Gastroesophageal sphincter (tissue), 4 donors: ENCODE measurements around the gene SLITRK5. TPM values are rescaled to one million over a fixed set of nuclear protein-coding genes. Genes with fewer than 3 reads are reported as not detected.

Experiments used
- ATAC-seq: fragments of 150-250 bp; one replicate; pipeline ENCODE4 v1.9.1; 2016; ENCODE audit warnings: mild to moderate bottlenecking, moderate library complexity
- H3K27ac ChIP-seq, 4 donors: fragments of 200-600 bp; sonication (generic) in 3 of 4; 1 replicate in 3 of 4; 2 replicates in 1 of 4; pipeline ENCODE4 v1.5.1; 2016 to 2019
- H3K27me3 ChIP-seq: fragments of 200-600 bp; sonication (generic); one replicate; pipeline ENCODE4 v1.5.1; 2019
- H3K36me3 ChIP-seq, 2 donors: fragments of 200-600 bp; sonication (generic); one replicate each; pipeline ENCODE4 v1.5.1; 2019; ENCODE audit warnings: control low read depth in 1 of 2
- H3K4me1 ChIP-seq, 3 donors: fragments of 200-600 bp; sonication (generic); 1 replicate in 2 of 3; 2 replicates in 1 of 3; pipeline ENCODE4 v1.5.1; 2016 to 2019; ENCODE audit warnings: control low read depth in 2 of 3
- H3K4me3 ChIP-seq, 2 donors: fragments of 200-600 bp; sonication (generic); one replicate each; pipeline ENCODE4 v1.5.1; 2019; ENCODE audit warnings: mild to moderate bottlenecking in 1 of 2, moderate library complexity in 1 of 2
- H3K9me3 ChIP-seq, 3 donors: fragments of 200-600 bp; sonication (generic); one replicate each; pipeline ENCODE4 v1.5.1; 2017 to 2019; ENCODE audit warnings: control low read depth in 2 of 3
- EP300 ChIP-seq: sonication (generic); formaldehyde crosslinking; IDR thresholded peaks from one replicate; pipeline ENCODE4 v1.6.1; 2017; ENCODE audit warnings: antibody characterized with exemption, mild to moderate bottlenecking
- POLR2A ChIP-seq, 2 donors: fragments of 450-650 bp; IDR thresholded peaks; one replicate each; pipeline ENCODE4 v1.6.1; 2017; ENCODE audit warnings: antibody characterized with exemption in 2 of 2, mild to moderate bottlenecking in 2 of 2, moderate library complexity in 1 of 2
- POLR2AphosphoS5 ChIP-seq: sonication (generic); formaldehyde crosslinking; IDR thresholded peaks from one replicate; pipeline ENCODE4 v1.6.1; 2017; ENCODE audit warnings: antibody characterized with exemption
- WGBS, 2 donors: methylation state at CpG; one replicate each; pipeline ENCODE4 v1.1.5; 2018; ENCODE audit warnings: low coverage in 1 of 2; 5-methylcytosine and 5-hydroxymethylcytosine counted together
- total RNA-seq, 4 donors: library from RNA; depleted of rRNA; stranded (reverse); fragments of >200 nt; gene quantifications; one replicate each; pipeline ENCODE4 v1.1.0, GENCODE V29; 2016
- TF ChIP-seq, protein P1 (sequence below), 4 experiments: fragments of 200-600 bp in 2 of 4; fragments of 450-650 bp in 2 of 4; sonication (generic) in 1 of 4; IDR thresholded peaks; one replicate each; pipeline ENCODE4 v1.5.1; 2017 to 2019; ENCODE audit warnings: antibody characterized with exemption in 4 of 4, mild to moderate bottlenecking in 2 of 4, moderate library complexity in 2 of 4

The SLITRK5 gene
- total RNA-seq, 4 donors from 2014 or later = 0.25 to 0.54 (median 0.41) TPM

DNA sequence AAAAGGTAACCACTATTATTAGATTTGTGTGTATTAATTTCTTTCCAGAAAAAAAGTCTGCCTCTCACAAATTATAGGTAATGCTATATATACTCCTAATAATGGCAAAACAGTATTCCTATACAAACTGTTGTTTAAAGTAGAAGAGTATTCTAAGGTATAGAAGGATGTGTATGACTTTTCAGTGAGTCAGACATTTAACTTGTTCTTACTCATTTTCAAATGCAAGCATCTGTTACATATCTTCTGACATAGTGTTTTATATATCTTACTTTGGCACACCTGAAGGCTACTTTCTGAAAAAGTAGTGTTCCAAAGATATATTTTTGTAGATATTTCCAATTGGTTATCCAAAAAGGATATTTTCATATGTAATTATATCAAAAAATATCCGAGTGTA is 3.5 kb upstream of the SLITRK5 start:
- no peak for TF ChIP-seq POLR2A (IDR thresholded peaks at IDR 0.05)
- TF ChIP-seq EP300 = no peak
- TF ChIP-seq POLR2AphosphoS5 = no peak
- TF ChIP-seq, protein P1, sequence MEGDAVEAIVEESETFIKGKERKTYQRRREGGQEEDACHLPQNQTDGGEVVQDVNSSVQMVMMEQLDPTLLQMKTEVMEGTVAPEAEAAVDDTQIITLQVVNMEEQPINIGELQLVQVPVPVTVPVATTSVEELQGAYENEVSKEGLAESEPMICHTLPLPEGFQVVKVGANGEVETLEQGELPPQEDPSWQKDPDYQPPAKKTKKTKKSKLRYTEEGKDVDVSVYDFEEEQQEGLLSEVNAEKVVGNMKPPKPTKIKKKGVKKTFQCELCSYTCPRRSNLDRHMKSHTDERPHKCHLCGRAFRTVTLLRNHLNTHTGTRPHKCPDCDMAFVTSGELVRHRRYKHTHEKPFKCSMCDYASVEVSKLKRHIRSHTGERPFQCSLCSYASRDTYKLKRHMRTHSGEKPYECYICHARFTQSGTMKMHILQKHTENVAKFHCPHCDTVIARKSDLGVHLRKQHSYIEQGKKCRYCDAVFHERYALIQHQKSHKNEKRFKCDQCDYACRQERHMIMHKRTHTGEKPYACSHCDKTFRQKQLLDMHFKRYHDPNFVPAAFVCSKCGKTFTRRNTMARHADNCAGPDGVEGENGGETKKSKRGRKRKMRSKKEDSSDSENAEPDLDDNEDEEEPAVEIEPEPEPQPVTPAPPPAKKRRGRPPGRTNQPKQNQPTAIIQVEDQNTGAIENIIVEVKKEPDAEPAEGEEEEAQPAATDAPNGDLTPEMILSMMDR (IDR thresholded peaks at IDR 0.05) = no peak
- Histone ChIP-seq H3K4me1 (peaks cover 0 to 22% (median 10%) of the 10 kb centered on the region in 3 donors), H3K27me3 (peaks cover 44% of the 10 kb centered on the region), H3K9me3 (no peaks in the 10 kb centered on the region), H3K4me3 (no peak overlapping the region), H3K36me3 (no peaks in the 10 kb centered on the region), H3K27ac (no peak overlapping the region)
- no peak for ATAC-seq
- 50 to 81% methylated on average over 1 of the region's 1 CpG for WGBS, 2 donors

DNA sequence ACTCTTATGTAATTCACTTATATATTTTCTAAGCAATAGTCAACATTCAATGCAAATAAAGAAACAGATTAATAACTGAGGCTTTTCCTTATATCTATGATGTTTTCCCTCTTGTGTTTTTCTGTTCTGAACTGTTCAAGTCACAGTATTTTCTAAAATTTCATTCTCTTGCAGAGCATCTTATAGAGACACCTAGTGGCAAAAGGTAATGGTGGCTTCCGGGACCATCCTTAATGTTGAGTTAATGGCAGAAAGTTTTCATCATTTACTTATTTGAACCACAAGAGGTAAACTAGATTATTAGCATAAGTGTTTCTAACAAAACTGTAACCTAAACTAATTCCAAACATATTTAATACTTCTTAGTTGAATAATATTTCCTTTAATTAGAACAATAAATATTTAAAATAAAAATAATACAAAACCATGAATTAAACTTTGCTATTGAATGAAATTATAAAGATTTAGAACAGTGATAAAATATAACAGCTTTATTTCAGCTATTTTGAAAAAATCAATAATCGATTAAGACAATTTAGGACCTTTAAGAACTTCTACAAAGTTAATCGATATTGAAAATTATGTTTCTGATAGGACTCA is 1.7 kb upstream of the SLITRK5 start:
- H3K9me3 ChIP-seq = no peaks in the 10 kb centered on the region
- no peaks in the 10 kb centered on the region for H3K36me3 ChIP-seq
- peaks cover 0 to 31% (median 10%) of the 10 kb centered on the region in 3 donors for H3K4me1 ChIP-seq
- ATAC-seq = no peak
- no peak overlapping the region for H3K27ac ChIP-seq
- no peak overlapping the region for H3K4me3 ChIP-seq
- peaks cover 62% of the 10 kb centered on the region for H3K27me3 ChIP-seq
- TF ChIP-seq EP300 = no peak
- TF ChIP-seq POLR2A (IDR thresholded peaks at IDR 0.05) = no peak
- TF ChIP-seq, protein P1 (IDR thresholded peaks at IDR 0.05) = peak in 2 of 4 experiments; percentile 26 to 35
- TF ChIP-seq POLR2AphosphoS5 = no peak
- WGBS, 2 donors = 36 to 38% methylated on average over 3 of the region's 3 CpGs

DNA sequence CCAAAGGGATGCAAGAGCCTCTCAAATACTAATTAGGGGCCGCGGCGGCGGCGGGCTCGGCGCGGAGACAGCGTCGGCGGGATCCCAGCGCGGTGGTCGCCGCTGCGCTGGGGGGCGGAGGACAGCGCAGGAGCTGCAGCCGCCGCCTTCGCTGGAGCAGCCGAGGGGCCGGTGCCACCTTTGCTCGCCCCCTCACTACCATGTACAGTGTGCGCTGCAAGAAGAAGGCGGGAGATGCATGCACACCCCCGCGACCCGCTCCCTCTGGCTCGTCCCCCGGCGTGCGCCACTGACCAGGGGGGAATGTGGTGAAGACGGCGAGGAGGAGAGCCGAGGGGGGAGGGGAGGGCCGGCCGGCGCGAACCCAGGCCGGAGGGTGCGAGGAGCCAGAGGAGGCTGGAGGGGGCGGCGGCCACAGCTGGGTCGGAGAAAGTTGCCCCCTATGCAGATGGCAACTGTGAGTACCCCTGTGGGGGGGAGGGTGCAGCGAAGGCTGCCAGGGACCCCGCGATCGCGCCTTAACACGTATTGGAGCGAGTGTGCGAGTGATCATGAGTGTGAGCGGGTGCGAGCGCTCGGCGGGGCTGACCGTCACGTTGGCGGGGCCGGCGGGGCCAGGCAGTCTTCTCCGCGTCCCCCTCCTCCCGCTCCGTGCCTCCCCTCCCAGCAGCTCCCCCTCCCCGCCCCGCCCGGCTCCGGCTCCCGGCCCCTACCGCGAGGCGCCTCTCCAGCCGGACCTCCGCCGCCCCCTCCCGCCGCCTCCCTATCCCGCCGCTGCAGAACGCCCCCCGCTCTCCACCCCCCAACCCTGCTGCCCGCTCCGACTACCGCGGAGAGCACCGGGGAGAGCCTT is 808 bp downstream of the SLITRK5 start:
- no peak for ATAC-seq
- Histone ChIP-seq H3K4me1 (peaks cover 0 to 33% (median 10%) of the 10 kb centered on the region in 3 donors), H3K9me3 (no peaks in the 10 kb centered on the region), H3K36me3 (no peaks in the 10 kb centered on the region), H3K4me3 (peak overlapping the region; percentile 19 to 63), H3K27ac (peak overlapping the region in 2 of 4 donors; percentile 54 to 56), H3K27me3 (peaks cover 87% of the 10 kb centered on the region)
- TF ChIP-seq EP300 = no peak
- TF ChIP-seq, protein P1 (IDR thresholded peaks at IDR 0.05) = no peak
- no peak for TF ChIP-seq POLR2A (IDR thresholded peaks at IDR 0.05)
- no peak for TF ChIP-seq POLR2AphosphoS5
- 0% methylated on average over 13 of the region's 89 CpGs; no CpG with 5 or more reads in 1 of the 2 donors for WGBS, 2 donors

DNA sequence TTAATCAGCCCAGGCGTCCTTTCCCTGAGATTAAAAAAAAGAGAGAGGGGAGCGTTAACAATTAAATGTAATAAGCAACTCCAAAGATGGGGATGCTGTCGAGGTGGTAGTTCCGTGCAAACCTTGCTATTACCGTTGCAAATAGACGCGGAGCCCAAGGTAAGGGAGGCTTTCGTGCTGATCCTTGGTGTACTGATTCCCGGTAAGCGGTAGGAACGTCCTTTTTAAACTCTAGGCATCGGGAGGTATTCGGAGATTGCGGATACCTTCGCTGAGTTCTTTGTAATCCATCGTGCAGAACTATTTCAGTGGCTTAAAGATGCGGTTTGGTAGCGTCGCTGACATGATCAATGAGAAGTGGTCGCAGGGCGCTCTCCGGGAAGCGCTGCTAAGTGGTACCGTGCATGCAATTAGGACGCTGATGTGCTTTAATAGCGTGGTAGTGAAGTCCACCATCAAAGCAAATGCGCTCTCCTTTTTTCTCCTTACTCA is 3.1 kb downstream of the SLITRK5 start:
- Histone ChIP-seq H3K9me3 (no peaks in the 10 kb centered on the region), H3K4me3 (peak overlapping the region in 1 of 2 donors; percentile 63), H3K27ac (no peak overlapping the region), H3K27me3 (peaks cover 91% of the 10 kb centered on the region), H3K36me3 (no peaks in the 10 kb centered on the region), H3K4me1 (peaks cover 0 to 46% (median 20%) of the 10 kb centered on the region in 3 donors)
- TF ChIP-seq POLR2A (IDR thresholded peaks at IDR 0.05) (no peak), EP300 (no peak), POLR2AphosphoS5 (no peak)
- TF ChIP-seq, protein P1 (IDR thresholded peaks at IDR 0.05) = no peak
- WGBS, 2 donors = 6 to 15% methylated on average over 17 to 26 of the region's 27 CpGs
- ATAC-seq = no peak
